Measurements from ENCODE around the gene NRGN. TPM values are rescaled to one million over a fixed set of nuclear protein-coding genes. Genes with fewer than 3 reads are reported as not detected.

Gene NRGN
- polyA plus RNA-seq, 1 donor (not counting 4 experiments of a cell fraction or from before 2014, with no cell fraction given) = 0.97 TPM

DNA sequence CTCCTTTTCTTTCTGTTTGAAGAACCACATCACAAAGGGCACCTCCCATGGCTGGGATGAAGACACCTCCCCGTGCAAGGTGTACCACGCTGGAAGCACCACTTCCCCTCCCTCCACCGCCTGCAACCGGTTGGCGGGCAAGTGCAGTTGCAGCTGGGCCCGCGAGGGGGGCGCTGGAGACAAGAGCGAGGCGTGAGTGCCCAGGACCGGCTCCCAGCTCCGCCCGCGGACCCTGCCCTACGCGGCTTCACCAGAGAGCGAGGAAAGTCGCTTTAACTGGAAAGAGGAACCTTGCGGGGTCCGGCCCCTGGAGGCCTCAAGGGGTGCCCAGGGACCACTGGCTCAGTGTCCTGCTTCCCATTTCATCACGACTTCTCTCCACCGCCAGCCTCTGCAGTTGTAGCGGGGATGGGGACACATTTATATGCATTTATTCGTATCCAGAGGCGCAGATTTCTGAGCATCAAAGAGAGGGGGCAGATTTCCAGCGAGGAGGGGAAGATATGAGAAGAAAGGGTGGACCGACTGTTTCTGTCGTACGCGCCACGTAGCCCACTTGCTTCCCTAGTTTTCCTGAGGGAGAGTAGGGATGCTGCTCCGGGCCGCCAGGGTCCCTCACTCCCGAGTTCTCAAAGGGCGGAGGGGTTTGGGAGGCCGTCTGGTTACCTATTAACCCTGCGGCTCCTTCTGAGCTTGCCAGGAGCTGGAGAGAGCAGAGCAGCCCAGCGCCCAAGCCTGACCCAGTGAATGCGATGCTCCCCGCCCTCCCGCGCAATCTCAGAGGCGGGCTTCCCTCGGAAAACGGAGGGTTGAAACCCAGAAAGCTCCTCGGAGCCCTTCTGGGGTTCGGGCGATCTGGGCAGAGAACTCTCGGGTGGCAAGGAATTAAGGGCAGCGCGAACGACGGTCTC is 18.9 kb downstream of the NRGN start:
- dilution Hi-C loops (cut with MboI; ENCODE audit: extremely low pct_ligation_motif_present, low sequenced_read_pairs) = no loop called here
- no peak overlapping the region for H3K27ac ChIP-seq (ENCODE audit: control insufficient read depth, insufficient read depth, low read length)

DNA sequence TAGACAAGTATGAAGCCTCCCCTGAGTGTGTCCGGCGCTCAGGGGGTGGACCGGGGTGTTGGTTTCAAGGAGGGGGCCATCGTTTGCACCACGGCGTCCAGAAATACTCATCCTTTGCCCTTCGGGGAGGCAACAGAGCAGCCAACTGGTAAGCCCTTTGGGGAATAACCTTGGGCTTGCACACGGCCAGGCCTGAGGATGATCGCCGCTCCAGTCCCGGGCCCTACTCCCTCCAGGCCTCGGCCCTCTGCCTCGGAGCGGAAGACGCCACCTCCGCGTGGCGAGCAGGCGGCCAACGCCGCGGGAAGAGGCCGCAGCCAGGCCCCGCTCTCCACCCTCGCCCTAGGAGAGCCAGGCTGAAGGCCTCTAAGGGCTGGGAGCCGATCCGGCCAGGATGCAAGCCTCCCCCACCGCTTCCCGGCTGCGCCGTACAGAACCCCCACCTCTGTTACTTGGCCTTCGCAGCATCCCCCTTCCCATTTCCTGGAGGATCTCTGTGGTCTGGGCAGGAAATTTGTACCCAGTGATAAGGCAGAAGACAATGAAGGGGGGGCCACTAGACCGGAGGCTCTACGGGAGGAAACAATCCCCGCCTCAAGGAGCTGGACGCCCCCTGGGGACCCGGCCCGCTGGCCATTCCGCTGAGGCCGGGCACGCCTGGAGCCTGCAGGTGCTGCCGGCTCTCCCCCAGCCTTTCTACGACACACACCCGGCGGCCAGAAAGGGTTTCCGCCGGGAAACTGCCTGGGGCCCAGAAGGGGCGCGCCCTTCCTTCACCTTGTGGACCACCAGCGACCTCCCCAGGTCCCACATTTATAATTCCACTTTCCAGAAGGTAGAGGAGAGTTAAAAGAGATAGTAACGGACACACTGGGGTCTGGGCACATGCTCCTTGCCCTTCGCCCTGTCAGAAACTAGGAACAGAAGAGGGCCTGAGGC is 19.8 kb downstream of the NRGN start:
- FAIRE-seq (no peak), DNase-seq (ENCODE audit: low read depth, low spot score) (no peak)
- no peaks in the 10 kb centered on the region for H3K9me1 ChIP-seq (ENCODE audit: control insufficient read depth, extremely low read depth, insufficient read depth, low read length)
- no peaks in the 10 kb centered on the region for H3K36me3 ChIP-seq (ENCODE audit: control insufficient read depth in 2 of 2, extremely low read depth in 1 of 2, insufficient read depth in 2 of 2, low read length in 2 of 2)
- peak overlapping the region in 1 of 3 experiments; percentile 41 for H3K4me3 ChIP-seq (ENCODE audit: control insufficient read depth in 2 of 3, extremely low read depth in 1 of 3, insufficient read depth in 2 of 3, low read depth in 1 of 3, low read length in 3 of 3)
- no peaks in the 10 kb centered on the region for H3K79me2 ChIP-seq (ENCODE audit: control insufficient read depth, insufficient read depth, low read length)
- H2AFZ ChIP-seq (ENCODE audit: control insufficient read depth, low read length) = no peak overlapping the region
- peak overlapping the region; percentile 59 for H3K4me2 ChIP-seq (ENCODE audit: control insufficient read depth, extremely low read depth, insufficient read depth, low read depth, low read length)
- H3K4me1 ChIP-seq (ENCODE audit: control insufficient read depth, extremely low read depth, insufficient read depth, low read length) = peaks cover 13% of the 10 kb centered on the region
- H4K20me1 ChIP-seq (ENCODE audit: control insufficient read depth, extremely low read depth, insufficient read depth, low read length) = no peaks in the 10 kb centered on the region
- H3K27ac ChIP-seq (ENCODE audit: control insufficient read depth, insufficient read depth, low read length) = no peak overlapping the region
- H3K27me3 ChIP-seq (ENCODE audit: control insufficient read depth, extremely low read depth, insufficient read depth, low read length) = peaks cover 73% of the 10 kb centered on the region
- TF ChIP-seq, protein P1, sequence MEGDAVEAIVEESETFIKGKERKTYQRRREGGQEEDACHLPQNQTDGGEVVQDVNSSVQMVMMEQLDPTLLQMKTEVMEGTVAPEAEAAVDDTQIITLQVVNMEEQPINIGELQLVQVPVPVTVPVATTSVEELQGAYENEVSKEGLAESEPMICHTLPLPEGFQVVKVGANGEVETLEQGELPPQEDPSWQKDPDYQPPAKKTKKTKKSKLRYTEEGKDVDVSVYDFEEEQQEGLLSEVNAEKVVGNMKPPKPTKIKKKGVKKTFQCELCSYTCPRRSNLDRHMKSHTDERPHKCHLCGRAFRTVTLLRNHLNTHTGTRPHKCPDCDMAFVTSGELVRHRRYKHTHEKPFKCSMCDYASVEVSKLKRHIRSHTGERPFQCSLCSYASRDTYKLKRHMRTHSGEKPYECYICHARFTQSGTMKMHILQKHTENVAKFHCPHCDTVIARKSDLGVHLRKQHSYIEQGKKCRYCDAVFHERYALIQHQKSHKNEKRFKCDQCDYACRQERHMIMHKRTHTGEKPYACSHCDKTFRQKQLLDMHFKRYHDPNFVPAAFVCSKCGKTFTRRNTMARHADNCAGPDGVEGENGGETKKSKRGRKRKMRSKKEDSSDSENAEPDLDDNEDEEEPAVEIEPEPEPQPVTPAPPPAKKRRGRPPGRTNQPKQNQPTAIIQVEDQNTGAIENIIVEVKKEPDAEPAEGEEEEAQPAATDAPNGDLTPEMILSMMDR (optimal IDR thresholded peaks at IDR 0.05 in 1 of 3, IDR thresholded peaks at IDR 0.05 in 1 of 3, conservative IDR thresholded peaks at IDR 0.05 in 1 of 3; ENCODE audit: extremely low read depth in 1 of 3, insufficient read depth in 2 of 3, low read length in 3 of 3) = no peak
- peak; percentile 93 for TF ChIP-seq EZH2 (IDR thresholded peaks at IDR 0.05; ENCODE audit: low read length)
- no peak overlapping the region for H3K9ac ChIP-seq (ENCODE audit: control insufficient read depth, extremely low read depth, insufficient read depth, low read length)
- H3K9me3 ChIP-seq (ENCODE audit: control insufficient read depth, low read depth, low read length) = no peaks in the 10 kb centered on the region
- dilution Hi-C loops (cut with MboI; ENCODE audit: extremely low pct_ligation_motif_present, low sequenced_read_pairs) = no loop called here

More for the DNA sequence above, 18.9 kb downstream of the NRGN start:
- Histone ChIP-seq H4K20me1 (ENCODE audit: control insufficient read depth, extremely low read depth, insufficient read depth, low read length) (no peaks in the 10 kb centered on the region), H3K4me2 (ENCODE audit: control insufficient read depth, extremely low read depth, insufficient read depth, low read depth, low read length) (peak overlapping the region; percentile 59), H3K4me3 (ENCODE audit: control insufficient read depth in 2 of 3, extremely low read depth in 1 of 3, insufficient read depth in 2 of 3, low read depth in 1 of 3, low read length in 3 of 3) (peak overlapping the region in 1 of 3 experiments; percentile 41), H3K27me3 (ENCODE audit: control insufficient read depth, extremely low read depth, insufficient read depth, low read length) (peaks cover 78% of the 10 kb centered on the region), H3K4me1 (ENCODE audit: control insufficient read depth, extremely low read depth, insufficient read depth, low read length) (peaks cover 13% of the 10 kb centered on the region), H3K36me3 (ENCODE audit: control insufficient read depth in 2 of 2, extremely low read depth in 1 of 2, insufficient read depth in 2 of 2, low read length in 2 of 2) (no peaks in the 10 kb centered on the region), H3K79me2 (ENCODE audit: control insufficient read depth, insufficient read depth, low read length) (no peaks in the 10 kb centered on the region), H2AFZ (ENCODE audit: control insufficient read depth, low read length) (no peak overlapping the region), H3K9me1 (ENCODE audit: control insufficient read depth, extremely low read depth, insufficient read depth, low read length) (no peaks in the 10 kb centered on the region), H3K9ac (ENCODE audit: control insufficient read depth, extremely low read depth, insufficient read depth, low read length) (no peak overlapping the region), H3K9me3 (ENCODE audit: control insufficient read depth, low read depth, low read length) (no peaks in the 10 kb centered on the region)
- TF ChIP-seq EZH2 (IDR thresholded peaks at IDR 0.05; ENCODE audit: low read length) = peak; percentile 95
- TF ChIP-seq, protein P1 (optimal IDR thresholded peaks at IDR 0.05 in 1 of 3, IDR thresholded peaks at IDR 0.05 in 1 of 3, conservative IDR thresholded peaks at IDR 0.05 in 1 of 3; ENCODE audit: extremely low read depth in 1 of 3, insufficient read depth in 2 of 3, low read length in 3 of 3) = peak; percentile 57 to 75 (median 68)
- FAIRE-seq (no peak), DNase-seq (ENCODE audit: low read depth, low spot score) (no peak)

All from keratinocyte (primary cell).